GM21390 (cell line): ENCODE measurements around the gene GAS2.
A peak's percentile ranks its signal among the peaks of the same experiment; 100 is the strongest.
"Not testable (repeated sequence)": the region's sequence is repeated elsewhere in the genome, so short reads cannot be mapped to it uniquely, and the experiment has no call there.

Experiments
- ATAC-seq: cut with Tn5 transposase; IDR thresholded peaks from one replicate; pipeline ENCODE4 v1.9.1; 2021; ENCODE audit not compliant: unreplicated experiment

GAS2 gene

DNA sequence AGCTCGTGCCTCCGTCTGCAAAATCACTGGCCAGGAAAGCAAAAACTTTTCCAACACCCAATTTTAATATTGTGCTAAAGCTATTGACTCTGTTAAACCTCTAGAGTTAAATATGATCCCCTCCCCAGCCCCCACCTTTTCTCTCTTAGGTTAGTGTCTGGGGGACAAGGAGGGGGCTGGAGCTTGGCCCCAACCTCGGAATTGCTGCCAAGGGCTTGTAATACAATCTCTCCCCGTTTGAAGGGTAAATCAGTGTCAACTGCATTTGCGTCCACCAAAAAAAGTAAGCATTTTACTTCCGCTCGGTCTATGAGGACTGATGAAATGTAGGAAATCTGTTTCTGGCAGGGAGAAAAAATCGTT lies at the start of gene GAS2:
Gene GAS2 (plus strand): TSS at position 287 of the 363 bp plus-strand sequence. CDS start 8,259 bp downstream, outside the sequence.
- ATAC-seq: peak; percentile 4

DNA sequence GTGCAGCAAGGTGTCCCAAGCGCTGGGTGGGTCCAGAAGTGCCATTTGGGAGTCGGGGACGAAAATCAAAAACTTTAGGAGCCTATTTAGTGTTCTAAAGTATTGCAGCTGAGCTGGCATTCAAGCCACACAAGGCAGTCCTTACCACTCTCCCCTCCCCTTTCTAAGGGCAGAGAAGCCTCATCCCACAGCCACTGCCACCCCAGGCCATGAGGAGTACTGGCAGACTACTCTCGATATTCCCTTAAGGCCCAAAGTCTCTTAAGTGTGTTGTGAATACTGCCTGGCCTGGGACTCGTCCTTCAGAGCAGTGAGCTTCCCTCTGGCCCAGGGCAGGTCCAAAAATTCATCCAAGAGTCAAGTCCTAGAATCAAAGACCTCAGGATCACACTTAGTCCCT lies 48.5 kb upstream of the GAS2 start:
- ATAC-seq: no peak

DNA sequence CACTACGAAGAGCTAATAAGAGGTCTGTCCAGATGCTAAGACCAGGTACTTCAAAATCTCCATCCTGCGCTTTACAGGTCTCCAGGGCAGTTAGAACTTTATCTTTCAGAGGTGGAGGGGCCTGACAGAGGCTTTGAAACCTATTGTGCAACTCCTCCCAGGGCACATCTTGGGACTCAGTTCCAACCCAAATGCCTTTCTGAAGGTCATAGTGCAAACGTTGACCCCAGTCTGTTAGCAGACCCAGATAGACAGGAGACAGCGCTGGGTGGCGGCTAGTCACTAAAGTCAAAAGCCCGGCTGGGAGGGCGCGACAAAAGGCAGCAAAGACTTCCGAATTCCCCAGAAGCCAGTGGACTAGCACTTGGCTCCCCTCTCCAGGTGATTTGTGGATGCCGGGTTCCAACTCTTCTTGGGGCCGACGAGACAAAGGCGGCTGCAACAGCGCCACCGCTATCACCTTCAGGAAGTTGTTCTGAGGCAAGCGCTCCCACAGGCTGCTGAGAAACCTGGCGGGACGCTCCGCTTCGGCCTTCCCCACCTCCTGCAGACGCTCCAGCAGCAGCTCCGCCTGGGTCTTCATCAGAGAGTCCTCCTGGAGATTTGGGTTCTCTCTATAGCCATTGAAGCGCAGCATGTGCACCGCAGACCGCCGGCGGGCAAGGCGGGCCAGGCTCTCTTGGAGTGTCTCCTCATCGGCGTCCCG lies 41.5 kb upstream of the GAS2 start:
- ATAC-seq: peak; percentile 55

DNA sequence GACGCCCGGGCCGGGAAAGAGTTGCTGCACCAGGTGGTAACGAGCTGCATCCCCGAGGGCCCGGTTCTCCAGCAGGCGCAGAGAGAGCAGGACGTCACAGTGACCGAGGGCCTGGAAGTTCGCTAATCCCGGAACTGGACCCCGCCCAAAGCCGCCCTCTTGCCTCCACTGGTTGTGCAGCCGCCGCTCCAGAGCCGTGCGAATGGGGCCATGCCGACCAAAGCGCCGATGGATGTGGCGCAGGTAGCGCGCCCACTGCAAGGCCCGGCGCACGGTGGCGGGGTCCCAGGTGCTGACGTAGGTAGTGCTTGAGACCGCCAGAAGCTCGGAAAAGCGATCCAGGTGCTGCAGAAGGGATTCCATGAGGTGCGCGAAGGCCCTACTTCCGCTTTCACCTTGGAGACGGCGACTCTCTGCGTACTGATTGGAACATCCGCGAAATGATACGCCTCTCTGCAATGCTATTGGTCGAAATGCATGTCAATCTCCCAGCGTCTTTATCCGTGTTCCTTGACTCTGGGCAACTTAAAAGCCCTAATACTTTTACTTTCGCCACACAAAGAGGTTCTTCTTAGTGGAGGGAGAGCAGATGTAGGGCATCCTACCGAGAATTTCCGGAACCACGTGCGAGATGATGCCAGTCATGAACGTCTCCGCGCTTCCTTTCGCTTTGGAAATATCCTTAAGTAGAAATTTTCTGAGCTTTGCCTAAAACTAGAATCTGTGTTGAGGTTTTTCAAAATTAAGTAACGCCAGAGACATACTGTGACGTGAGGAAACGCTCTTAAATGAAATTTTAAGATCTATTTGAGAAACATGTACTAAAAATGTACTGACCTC lies 40.7 kb upstream of the GAS2 start, which contains the start of gene FANCF:
Gene FANCF (minus strand): TSS at position 376 of the 840 bp plus-strand sequence. CDS start 13 bp downstream, at position 363.
- ATAC-seq: peak; percentile 97

DNA sequence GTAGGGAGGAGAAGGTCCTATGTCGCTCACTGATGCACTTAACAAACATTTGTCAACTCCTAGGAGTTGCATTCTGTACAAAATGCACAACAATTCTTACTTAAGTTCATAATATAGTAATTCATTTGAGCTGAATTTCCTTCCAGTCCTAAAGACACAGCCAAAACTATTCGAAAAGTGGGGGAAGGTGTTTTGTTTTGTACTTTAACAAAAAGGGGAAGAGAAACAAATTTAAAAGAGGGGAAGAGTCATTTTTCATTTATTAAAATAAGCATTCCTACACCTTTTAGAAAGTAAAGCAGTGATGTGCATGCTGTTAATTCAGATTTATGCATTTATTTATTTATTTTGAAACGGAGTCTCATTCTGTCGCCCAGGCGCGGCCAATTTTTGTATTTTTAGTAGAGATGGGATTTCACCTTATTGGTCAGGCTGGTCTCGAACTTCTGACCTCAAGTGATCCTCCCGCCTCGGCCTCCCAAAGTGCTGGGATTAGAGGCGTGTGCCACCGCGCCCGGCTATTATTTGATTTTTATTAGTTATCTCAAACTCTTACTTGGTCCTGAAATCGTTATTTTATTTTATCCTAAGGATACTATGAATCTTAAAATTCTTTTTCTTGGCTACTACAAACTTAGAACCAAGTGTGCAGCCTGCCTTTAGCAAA lies 39.7 kb upstream of the GAS2 start:
- no peak for ATAC-seq

DNA sequence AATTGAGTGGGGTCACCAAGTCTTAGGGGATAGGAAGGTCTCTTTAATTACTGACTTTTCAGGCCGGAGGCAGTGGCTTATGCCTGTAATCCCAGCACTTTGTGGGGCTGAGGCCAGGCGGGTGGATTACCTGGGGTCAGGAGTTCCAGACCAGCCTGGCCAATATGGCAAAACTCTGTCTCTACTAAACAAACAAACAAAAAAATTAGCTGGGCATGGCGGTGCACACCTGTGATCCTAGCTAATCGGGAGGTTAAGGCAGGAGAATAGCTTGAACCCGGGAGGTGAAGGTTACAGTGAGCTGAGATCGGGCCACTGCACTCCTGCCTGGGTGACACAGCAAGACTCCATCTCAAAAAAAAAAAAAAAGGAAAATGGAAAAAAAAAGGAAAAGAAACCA lies 39.0 kb upstream of the GAS2 start:
- ATAC-seq: no peak

DNA sequence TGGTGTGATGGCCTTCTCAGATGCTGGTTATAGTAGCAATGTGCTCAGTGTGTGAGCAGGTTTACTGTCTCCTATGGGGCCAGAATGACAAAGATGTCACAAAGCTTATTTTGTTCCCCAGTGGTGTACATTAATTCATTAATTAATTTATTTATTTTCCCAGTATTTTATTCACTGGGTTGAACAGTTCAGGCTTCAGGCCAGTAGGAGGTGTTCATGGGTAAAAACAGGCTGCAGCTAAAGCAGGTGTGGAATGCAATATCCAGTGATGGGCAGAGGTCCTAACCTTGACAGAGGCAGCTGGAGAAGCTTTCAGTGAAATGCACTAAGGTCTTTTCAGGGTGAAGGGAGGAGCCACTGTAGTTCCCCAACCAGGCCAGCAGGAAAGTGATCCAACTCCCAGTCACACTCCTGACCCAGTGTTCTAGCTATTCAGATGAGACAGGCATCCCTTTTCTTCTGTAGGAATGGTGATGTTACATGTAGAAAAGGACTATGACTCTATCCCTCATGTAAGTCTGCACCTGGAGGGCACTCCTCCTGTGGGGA lies 33.0 kb upstream of the GAS2 start:
- no peak for ATAC-seq

DNA sequence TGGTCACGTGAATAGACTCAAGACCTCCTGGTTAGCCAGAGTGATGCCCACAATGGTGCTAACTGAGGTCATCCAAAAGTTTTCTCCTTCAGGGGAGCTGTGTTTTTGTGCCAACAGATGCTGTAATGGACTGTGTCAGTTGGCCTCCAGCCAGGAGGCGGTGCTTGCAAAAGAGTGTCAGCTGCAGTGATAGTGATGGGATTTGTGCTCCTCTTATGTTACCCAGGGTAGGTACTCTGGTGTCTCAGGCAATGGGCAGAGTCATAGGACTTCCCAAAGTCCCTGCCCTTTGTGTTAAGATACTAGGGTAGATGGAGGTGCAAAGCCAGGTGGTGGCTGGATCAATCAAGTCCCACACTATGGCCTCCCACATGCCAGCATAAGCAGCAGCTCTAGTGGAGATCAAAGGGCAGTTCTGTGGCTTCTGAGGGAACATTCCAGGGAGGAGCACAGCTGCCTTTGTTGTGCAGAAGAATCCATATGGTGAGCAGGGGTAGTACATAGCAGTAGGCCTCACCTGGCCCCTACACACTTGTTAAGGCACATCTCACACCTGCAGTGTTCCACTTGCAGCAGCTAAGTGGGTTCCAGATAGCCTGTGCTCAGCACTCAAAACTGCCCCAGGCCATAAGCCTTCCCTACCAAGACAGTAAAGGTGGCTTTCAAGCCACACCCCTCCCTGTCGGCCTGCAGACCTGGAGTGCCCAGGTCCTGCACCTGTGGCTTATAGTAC lies 31.3 kb upstream of the GAS2 start:
- ATAC-seq: no peak

DNA sequence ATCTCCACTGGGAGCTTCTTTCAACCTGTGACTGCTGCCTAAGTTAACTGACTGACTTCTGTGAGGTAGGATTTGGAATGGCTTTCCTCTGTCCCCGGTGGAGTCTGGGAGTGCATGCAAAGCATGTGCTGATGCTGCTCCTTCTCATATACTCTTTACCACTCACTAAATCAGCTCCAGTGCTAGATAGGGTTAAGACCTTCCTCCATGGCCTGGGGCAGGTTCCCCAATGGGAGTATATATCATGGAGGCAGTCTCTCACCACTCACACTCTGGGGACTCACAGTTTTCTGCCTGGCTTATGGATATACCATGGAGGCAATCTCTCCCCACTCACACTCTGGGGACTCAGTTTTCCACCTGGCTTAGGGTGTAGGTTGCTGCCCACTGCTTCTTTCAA lies 30.7 kb upstream of the GAS2 start:
- no peak for ATAC-seq

DNA sequence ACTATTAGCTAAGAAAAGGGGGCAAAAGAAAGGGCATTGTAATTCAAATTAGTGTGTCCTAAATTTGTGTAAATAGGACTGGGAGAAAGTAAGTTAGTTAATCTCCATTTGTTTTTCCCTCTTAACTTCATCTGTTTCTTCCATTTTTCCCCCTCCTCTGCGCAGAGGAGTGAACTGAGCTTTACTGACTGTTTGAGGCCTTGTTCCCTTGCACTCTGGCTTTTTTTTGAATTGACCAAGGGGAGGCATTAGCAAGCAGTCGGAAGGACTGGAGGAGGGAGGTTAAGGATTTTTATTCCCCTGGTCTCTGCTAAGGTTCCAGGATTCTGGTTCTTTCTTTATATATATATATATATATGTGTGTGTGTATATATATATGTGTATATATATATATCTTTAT lies 25.5 kb upstream of the GAS2 start:
- ATAC-seq: no peak

DNA sequence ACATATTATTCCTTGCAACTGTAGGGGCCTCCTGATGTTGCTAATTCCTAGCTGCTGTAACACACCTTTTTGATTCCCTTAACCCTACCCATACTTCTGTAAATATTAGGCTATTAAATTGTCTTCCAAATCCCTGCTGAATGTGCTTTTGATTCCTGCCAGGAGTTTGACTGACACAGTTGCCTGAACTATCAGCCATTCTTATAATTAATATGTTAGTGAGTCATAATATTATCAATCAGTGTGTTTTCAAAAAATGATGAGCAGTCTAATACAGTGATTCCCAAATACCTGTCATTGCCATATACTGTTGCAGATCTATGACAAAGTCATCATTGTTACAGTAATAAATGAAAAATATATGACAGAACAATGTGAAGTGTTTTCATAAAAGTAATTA lies 24.9 kb upstream of the GAS2 start:
- no peak for ATAC-seq

DNA sequence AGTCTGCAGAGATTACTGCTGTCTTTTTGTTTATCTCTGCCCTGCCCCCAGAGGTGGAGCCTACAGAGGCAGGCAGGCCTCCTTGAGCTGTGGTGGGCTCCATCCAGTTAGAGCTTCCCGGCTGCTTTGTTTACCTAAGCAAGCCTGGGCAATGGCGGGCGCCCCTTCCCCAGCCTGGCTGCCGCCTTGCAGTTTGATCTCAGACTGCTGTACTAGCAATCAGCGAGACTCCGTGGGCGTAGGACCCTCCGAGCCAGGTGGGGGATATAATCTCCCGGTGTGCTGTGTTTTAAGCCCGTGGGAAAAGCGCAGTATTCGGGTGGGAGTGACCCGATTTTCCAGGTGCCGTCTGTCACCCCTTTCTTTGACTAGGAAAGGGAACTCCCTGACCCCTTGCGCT lies 14.1 kb upstream of the GAS2 start:
- ATAC-seq: not testable (repeated sequence)

DNA sequence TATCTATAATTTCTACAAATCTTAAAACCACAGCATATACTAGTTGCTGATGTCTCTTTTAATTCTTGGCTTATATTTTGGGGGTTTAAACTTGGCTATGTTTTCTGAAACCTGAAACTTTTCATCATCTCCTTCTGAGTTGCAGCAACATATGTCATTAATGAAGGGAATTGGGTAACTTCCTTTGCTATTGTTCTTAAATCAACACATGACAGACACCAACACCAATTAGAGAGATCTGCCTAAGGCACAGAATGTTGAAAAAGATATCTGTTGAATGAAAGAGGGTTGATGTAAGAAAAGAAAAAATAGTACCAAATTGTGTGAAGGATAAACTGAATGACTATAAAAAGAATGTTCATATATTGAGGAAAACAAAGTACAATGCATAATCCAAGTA lies 10.3 kb upstream of the GAS2 start:
- no peak for ATAC-seq

DNA sequence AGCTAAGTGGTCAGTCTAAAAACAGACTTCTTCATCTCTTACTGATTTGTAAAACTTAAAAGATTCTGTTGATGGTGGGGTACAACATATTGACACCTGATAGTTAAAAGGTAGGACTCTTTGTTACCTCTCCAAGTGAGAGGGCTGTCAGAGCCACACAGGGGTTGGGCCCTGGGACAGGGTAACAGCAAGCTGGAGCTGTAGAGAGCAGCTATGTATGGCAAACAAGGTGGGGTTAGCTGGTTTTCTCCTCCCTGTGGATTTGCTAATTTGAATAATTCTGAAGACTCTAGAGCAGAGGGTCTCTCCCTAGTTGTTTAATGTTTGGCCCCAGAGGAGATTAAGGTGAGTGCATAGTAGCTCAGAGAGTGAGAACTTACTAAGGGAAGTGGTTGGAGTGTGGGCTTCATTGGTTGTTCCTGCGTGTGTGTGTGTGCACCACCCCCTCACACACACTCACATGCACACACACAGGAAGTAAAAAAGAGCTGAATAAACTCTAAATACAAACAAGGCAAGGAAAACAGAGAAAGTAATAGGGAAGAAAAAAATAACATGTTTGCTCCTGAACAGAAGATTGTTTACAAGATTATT lies 9.2 kb upstream of the GAS2 start:
- peak; percentile 93 for ATAC-seq

DNA sequence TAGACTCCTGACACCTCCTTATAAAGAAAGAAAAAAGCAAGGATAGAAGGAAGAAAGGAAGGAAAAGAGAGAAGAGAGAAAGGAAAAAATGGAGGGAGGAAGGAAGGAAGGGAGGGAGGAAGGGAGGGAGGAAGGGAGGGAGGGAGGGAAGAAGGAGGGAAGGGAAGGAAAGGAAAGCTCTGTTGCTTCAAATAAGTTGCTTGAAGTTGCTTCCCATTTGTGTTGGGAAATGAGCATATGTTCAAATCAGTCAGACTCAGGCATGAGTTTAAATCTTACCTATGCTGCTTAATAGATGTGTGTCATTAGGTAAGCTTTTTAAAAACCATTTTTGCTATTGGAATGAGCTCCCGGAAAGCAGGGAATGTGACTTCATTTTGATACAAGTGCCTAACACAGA lies 6.6 kb upstream of the GAS2 start:
- ATAC-seq: no peak

DNA sequence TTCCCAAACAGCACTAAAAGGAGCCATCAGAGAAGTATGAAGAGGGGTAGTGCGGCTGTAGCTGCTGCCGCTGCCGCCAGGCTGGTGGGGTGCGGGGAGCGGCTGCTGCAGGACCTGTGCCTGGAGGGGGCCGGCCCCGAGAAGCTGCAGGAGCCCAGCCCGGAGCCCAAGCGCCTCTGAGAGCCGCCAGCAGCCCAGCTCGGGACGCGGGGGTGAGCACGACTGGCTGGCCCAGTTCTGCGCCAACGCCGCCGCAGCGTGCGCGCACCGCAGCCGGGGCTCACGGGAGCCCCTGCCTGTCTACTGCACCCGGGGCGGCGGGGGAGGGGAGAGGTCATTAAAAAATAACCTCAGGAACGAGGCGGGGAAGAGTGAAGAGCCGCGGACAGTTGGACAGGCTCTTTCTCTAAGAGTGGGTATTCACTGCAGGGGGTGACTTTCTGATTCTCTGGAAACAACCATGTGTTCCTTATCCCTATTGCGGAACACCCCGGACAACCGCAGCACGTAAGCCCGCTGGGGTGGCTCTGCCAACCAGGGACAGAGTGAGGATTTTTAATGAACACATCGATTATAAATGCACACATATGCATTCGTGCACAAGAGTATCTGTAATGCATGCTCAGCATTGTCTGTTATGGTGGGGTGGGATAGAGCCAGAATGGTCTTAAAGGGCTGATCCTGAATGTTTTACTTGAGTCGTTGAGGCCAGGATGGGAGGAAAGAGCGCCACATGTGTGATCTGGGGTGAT lies 453 bp downstream of the GAS2 start:
- peak; percentile 49 for ATAC-seq

DNA sequence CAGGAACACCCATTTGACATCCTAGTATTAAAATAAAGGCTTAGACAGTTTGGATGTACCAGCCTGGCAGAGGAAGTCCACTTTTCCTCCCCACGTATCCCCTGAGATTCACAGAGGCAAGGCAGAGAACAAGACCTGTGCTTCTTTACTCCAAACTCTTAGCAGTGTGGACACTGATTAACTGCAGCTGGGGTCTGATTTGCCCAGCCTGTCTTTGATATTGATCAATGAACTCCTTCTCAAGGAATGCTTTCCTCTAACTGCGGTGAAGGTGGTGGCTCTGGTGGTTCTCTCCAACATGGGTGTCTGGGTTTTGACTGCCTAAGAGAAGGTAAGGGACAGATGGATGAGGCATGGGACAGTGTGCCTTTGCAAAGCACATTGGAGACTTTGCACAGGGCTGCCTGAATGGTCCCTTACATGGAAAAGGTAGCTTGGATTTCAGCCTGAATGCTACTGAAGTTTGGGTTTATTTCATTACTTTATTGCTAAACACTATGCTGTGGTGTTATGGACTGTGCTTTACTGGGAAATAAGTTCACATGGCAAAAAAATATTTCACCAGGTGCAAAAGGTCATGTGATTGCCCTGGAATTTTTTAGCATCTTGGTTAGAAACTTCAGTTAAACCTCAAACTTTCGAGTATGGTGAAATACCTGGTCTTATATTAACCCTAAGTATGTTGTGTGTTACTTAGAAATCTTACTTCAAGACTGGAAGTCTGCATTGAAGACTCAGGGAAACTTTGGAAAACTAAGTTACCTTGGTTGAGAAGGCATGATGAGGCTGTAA lies 1.8 kb downstream of the GAS2 start:
- ATAC-seq: peak; percentile 40

DNA sequence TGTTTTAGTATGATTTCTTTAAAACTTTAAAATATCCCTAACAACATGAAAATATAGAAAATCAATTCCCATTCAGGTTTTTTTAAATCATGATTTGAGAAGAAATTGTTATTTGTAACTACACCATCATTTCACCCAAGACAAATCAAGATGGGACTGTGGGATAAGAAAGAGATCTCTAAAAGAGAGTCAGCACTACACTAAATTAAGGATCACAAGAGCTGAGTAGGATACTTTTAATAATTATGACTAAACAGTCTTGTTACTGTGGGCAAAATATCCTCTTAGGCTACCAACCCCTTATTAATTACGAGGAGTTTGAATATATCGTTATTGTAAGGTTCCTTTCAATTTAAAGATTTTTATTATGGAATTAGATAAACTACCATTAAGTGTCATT lies 3.0 kb downstream of the GAS2 start:
- ATAC-seq: no peak

DNA sequence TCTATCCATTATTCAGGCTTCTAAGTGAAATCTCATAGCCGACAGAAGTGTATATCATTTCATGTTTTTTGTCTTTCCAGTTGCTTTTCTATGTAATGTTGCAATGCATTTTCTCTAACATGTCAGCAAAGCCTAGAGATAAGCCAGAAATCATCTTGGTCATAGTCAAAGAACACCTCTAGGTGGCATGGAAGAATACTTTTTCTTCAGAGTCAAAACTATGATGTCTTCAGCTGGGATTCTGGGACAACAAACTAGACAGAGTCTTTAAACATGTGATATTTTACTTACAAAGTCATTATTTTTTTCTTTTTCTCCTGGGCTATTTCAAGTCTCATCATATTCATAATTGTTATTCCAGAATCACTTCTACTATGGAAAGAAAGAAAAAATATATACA lies 4.4 kb downstream of the GAS2 start:
- ATAC-seq: peak; percentile 37
